Right forelimb (tissue), 1 donor: ENCODE measurements around the gene MLPH.
A peak's percentile ranks its signal among the peaks of the same experiment; 100 is the strongest.

ENCODE experiments used
- DNase-seq: peaks from one replicate; pipeline ENCODE4 v3.0.0-alpha.2; 2018

The MLPH gene

GRCh38 chr2:237480988-237481525 is 6.0 kb upstream of the MLPH start:
- peak; percentile 46 for DNase-seq

GRCh38 chr2:237482485-237482884 is 4.6 kb upstream of the MLPH start:
- DNase-seq, result no peak

GRCh38 chr2:237483018-237483731 is 3.9 kb upstream of the MLPH start:
- DNase-seq, result peak; percentile 31

GRCh38 chr2:237485304-237485703 is 1.7 kb upstream of the MLPH start:
- DNase-seq, result no peak

- no peak for DNase-seq
These were observed 1.2 kb upstream of the MLPH start for GRCh38 chr2:237485844-237486243.

- no peak for DNase-seq
These were observed 675 bp upstream of the MLPH start for GRCh38 chr2:237486334-237486818.

- DNase-seq, result no peak
These were observed 445 bp downstream of the MLPH start for GRCh38 chr2:237487496-237487895.

- no peak for DNase-seq
These were observed 1.2 kb downstream of the MLPH start for GRCh38 chr2:237488295-237488694.

- peak; percentile 27 for DNase-seq
These were observed 2.1 kb downstream of the MLPH start for GRCh38 chr2:237488901-237489860.

- DNase-seq, result no peak
These were observed 3.1 kb downstream of the MLPH start for GRCh38 chr2:237490009-237490711.

GRCh38 chr2:237490795-237491194 is 3.7 kb downstream of the MLPH start:
- DNase-seq, result no peak

GRCh38 chr2:237491515-237492118 is 4.6 kb downstream of the MLPH start:
- no peak for DNase-seq

GRCh38 chr2:237492137-237492890 is 5.3 kb downstream of the MLPH start:
- DNase-seq, result peak; percentile 15

GRCh38 chr2:237494066-237494465 is 7.0 kb downstream of the MLPH start:
- no peak for DNase-seq

- no peak for DNase-seq
These were observed 8.6 kb downstream of the MLPH start for GRCh38 chr2:237495521-237496117.

GRCh38 chr2:237496428-237496827 is 9.4 kb downstream of the MLPH start:
- no peak for DNase-seq

GRCh38 chr2:237497009-237497837 is 10.2 kb downstream of the MLPH start:
- no peak for DNase-seq

GRCh38 chr2:237497838-237498186 is 10.8 kb downstream of the MLPH start:
- DNase-seq, result no peak

GRCh38 chr2:237498341-237498740 is 11.3 kb downstream of the MLPH start:
- DNase-seq, result no peak

GRCh38 chr2:237500681-237501424 is 13.8 kb downstream of the MLPH start:
- no peak for DNase-seq
